GM12891 (cell line): Measurements from ENCODE around the gene PLCXD3.

ENCODE experiments used
- DNase-seq: peaks from one replicate; pipeline ENCODE4 v3.0.0; 2011; ENCODE audit warnings: low spot score; ENCODE audit not compliant: insufficient read length
- FAIRE-seq: peaks from 2 replicates; lab custom pipeline; 2011; peaks lifted over from hg19 to GRCh38; lab: Jason Lieb, UNC
- PAX5 ChIP-seq: IDR thresholded peaks from 2 replicates; pipeline ENCODE4 v1.6.1; 2011; ENCODE audit warnings: low read length, moderate library complexity, mild to moderate bottlenecking; ENCODE audit not compliant: insufficient read depth, severe bottlenecking
- POLR2A ChIP-seq: IDR thresholded peaks from 2 replicates; pipeline ENCODE4 v1.6.1; 2011; ENCODE audit warnings: low read depth, low read length, control low read depth
- POLR2AphosphoS5 ChIP-seq: IDR thresholded peaks from 2 replicates; pipeline ENCODE4 v1.6.1; 2011; ENCODE audit warnings: low read depth, low read length, control low read depth
- POU2F2 ChIP-seq: IDR thresholded peaks from 2 replicates; pipeline ENCODE4 v1.6.1; 2011; ENCODE audit warnings: low read depth, mild to moderate bottlenecking, control low read depth, low read length, moderate library complexity
- SPI1 ChIP-seq: IDR thresholded peaks from 2 replicates; pipeline ENCODE4 v1.6.1; 2011; ENCODE audit warnings: low read depth, low read length, control low read depth
- TAF1 ChIP-seq: IDR thresholded peaks from 2 replicates; pipeline ENCODE4 v1.6.1; 2011; ENCODE audit warnings: low read depth, low read length, control low read depth

Gene PLCXD3

DNA sequence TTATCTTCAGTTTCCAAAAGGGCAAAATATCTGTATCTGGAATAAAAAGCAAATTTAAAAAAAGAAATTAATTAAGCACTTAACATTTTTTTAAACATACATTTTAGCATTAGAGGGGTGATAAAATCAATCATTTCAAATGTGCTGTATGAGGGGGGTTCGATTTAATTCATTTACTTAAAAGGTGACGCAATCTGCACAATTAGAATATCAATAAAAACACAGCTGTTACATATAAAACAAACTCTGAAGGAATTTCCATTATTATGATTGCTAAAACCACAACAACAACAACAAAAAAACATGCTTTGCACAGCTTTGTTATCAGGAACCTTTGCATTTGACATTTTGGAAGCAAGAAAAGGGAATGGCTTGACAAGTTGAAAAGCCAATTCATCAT is 225.5 kb downstream of the PLCXD3 start:
- FAIRE-seq, result no peak
- DNase-seq, result no peak
- no peak for TF ChIP-seq PAX5
- no peak for TF ChIP-seq TAF1

DNA sequence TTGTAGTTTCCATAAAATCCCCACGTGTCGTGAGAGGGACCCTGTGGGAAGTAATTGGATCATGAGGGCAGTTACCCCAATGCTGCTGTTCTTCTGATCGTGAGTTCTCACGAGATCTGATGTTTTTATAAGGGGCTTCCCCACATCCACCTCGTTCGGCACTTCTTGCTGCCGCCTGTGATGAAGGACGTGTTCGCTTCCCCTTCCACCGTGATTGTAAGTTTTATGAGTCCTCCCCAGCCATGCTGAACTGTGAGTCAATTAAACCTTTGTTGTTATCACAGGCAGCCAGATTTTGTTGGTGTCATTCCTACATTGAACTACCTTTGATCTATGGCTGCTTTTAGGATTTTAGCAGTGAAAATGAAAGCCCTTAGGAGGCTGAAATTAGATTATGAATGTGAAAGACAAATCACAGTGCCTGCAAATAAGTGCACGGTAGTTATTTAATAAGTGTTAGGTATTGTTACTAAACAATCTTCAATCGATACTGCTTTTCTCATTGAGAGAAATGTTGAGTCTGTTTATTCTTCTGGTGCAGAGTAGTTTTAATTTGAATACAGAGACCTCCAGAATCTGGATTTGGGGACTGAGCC is 229.1 kb downstream of the PLCXD3 start:
- FAIRE-seq (no peak), DNase-seq (no peak)
- TF ChIP-seq POU2F2, result no peak
- no peak for TF ChIP-seq PAX5
- no peak for TF ChIP-seq POLR2AphosphoS5
- TF ChIP-seq POLR2A, result no peak
- no peak for TF ChIP-seq TAF1
- no peak for TF ChIP-seq SPI1

DNA sequence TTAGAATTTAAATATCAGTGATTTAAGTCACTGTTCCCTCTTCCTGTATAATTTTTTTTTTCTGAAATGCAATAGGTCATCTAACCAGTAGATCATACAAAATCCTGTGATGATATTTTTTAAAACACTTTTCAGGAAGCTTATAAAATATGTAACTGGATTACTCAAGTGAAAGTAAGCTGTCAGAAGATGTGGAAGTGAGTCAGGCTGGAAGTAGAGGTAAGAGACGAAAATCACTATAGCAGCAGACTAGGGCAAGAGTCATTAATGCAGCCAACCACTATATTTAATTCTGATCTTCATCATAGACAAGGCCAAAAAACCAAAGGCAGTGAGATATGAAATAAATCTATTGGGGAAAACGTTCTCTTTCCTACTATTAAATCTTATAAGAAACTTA is 231.4 kb downstream of the PLCXD3 start:
- TF ChIP-seq TAF1 (no peak), POU2F2 (no peak)
- DNase-seq (no peak), FAIRE-seq (no peak)

DNA sequence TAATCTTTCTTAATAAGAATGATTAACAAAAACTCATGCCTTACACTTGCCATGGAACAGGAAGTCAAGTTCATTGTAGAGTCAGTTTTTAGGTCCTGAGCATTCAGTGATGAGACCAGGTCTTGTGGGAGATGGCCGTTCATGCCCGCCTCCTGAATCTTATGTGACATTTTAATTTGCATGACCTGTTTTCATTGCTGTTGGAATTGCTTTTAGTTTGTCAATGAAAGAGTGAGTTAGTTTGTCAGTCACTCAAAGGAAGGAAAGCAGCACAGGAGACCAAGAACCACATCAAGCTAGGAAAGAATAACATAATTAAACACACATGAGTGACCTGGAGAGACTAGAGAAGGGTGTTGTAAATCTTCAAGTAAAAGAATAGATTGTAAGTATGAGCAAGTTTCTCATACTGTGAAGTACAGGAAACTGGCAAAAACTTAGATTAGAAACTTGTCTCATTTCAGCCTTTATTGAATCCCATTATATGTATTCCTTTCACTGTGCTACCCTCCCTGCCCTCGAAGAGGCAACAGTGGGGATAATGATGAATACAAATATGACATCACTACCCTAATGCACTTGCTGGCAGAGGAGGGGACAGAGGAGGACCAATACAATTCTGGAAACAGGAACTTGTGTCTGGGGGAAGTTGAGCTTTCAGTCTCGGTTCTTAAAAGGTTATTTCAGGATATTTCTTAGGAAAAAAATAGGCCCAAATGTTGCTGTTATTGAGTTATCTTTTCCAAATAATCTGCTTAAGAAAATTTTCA is 232.7 kb downstream of the PLCXD3 start:
- DNase-seq, result no peak
- FAIRE-seq, result no peak
- TF ChIP-seq PAX5 (no peak), POLR2AphosphoS5 (no peak), POU2F2 (no peak), POLR2A (no peak), TAF1 (no peak)

DNA sequence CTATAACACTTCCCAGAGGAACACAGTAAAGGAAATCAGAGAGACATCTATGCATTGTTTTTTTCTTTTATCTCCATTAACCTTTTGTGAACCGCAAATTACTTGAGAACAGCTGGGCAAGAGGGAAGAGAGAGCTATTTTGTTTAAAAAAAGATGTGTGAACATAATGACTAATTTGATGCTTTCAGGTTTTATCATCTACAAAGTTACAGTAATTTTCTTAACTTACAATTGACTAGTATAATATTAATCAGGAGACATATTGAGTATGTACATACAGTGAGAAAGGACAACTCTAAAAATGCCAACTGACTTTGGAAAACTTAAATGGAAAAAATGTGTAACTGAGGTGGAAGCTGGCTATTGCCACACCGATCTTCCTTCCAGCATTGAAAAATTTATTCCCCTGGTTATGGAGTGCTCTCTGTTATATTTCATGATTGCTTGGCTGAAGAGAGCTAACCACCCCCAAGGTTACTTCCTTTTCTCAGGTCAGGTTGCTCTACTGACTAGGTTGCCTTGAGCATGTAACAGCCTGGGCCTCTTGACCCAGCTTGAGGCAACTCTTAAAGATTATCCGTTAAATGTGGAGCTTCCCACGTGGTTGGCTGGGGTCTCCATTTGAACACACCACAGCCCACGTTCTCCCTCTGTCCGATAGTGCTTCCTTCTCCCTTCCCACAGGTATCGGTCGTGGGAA is 234.4 kb downstream of the PLCXD3 start:
- TF ChIP-seq SPI1 (no peak), POLR2AphosphoS5 (no peak), POLR2A (no peak), POU2F2 (no peak), TAF1 (no peak), PAX5 (no peak)
- FAIRE-seq, result no peak

DNA sequence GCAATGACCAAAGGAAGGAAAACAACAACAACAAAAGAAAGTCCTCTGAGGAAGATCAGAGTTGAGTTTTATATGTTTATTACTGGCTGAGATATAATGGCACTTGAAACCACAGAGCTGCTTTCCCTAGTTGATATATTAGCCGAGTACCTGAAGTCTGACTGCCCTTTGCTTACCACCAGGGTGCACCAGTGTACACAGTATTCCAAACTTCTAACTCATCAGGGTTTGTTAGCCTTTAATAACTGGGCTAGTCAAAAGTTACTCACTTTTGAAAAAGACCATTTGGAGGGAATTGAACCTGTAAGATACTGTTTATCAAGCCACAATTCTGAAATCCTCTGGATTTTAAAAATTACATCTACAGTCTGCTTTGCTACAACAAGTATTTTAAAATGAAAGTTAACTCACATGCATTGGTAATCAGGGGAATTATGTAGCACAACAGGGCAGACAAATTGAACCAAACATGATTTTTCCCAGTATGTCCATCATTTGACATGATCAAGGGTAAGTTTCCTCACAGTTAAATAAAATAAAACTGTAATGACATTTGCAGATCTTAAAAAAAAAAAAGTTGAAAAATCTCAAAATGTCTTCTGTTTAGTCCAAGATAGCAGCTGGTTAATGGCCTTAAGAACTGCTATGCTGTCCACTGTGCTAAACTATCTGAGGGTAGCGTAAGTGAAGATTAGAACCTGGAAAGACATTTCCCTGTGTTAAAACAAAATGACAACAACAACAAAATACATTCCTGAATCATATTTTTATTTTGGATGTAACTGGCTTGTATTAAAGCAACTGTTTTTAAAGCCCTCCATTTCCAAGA is 239.8 kb downstream of the PLCXD3 start:
- DNase-seq (no peak), FAIRE-seq (peak; percentile 78)
- TF ChIP-seq POU2F2 (no peak), POLR2AphosphoS5 (no peak)

More for the DNA sequence above, 234.4 kb downstream of the PLCXD3 start:
- DNase-seq, result no peak

DNA sequence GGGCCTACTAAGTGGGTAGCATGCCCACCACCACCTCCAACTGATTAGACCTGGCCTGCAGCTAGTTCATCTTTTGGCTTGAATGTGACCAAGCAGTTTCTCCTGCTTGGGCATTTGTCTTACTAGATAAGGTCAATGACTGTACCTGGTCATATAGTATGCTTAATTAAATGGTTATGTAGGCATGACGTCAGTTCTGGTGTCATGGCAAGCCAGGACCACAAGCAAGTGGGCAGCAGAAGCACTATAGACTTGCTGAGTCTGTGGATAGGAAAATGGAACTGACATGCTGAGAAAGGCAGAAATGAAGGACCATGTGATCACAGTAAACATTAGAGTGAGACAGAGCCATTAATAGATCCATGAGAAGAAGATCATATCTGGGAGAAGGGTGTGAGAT is 241.5 kb downstream of the PLCXD3 start:
- FAIRE-seq (no peak), DNase-seq (no peak)
- no peak for TF ChIP-seq POU2F2
- TF ChIP-seq TAF1, result no peak
- TF ChIP-seq POLR2A, result no peak
- no peak for TF ChIP-seq SPI1
- TF ChIP-seq POLR2AphosphoS5, result no peak
- TF ChIP-seq PAX5, result no peak

DNA sequence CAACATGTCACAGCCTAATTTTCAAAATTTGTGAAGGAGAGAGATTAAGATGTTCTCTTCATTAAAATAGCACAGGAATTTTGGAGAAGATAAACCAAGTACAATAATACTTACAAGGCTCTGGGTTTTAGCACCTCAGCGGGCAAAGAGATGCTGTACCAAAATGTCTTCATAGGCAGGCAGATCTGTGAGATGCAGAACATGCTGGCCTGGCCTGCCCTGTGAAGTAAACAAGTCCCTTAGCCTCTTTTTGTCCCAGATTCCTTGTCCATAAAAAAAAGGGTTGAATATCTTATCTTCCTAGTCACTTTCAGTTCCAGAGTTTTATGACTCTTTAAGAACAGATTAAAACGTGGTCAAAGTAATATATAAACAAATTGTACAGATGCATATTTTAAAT is 244.0 kb downstream of the PLCXD3 start:
- FAIRE-seq (no peak), DNase-seq (no peak)
- TF ChIP-seq SPI1 (no peak), TAF1 (no peak), PAX5 (no peak), POLR2AphosphoS5 (no peak)

DNA sequence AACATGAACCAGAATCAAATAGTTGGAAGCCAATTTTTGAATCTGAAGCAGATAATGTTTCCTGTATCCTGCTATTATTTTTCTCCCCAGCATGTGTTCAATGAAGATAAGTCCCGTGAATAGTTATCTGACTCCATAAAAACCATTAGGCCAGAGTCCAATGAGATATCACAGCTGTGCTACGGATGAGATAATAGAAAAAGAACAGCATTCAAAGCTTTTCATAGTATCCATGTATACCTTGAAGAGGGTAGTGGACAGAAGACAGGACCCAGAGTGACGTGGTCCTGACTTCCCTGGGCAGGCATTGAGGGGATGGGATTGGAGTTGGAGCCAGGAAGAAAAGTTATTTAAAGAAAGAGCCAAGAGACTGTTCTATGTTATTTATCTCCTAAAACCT is 246.4 kb downstream of the PLCXD3 start:
- DNase-seq (no peak), FAIRE-seq (no peak)

More for the DNA sequence above, 246.4 kb downstream of the PLCXD3 start:
- TF ChIP-seq PAX5 (no peak), TAF1 (no peak), POU2F2 (no peak), SPI1 (no peak), POLR2A (no peak), POLR2AphosphoS5 (no peak)
